22Rv1 (cell line): Measurements from ENCODE around the gene TSPAN9.

ENCODE experiments used
- H3K27ac ChIP-seq: fragments of 450-650 bp; 2 replicates; pipeline ENCODE4 v1.5.1; 2017
- CTCF ChIP-seq: fragments of 450-650 bp; IDR thresholded peaks from 2 replicates; pipeline ENCODE4 v1.5.1; 2017; ENCODE audit warnings: mild to moderate bottlenecking
- ZFX ChIP-seq: fragments of 450-650 bp; IDR thresholded peaks from 2 replicates; pipeline ENCODE4 v1.6.1; 2017; ENCODE audit warnings: antibody characterized with exemption, borderline replicate concordance

Gene TSPAN9

GRCh38 chr12:3103806-3104205, 26.6 kb downstream of the TSPAN9 start:
- no peak overlapping the region for H3K27ac ChIP-seq
- TF ChIP-seq ZFX = no peak
- no peak for TF ChIP-seq CTCF

- no peak for TF ChIP-seq CTCF
- no peak for TF ChIP-seq ZFX
- no peak overlapping the region for H3K27ac ChIP-seq
These were observed 28.7 kb downstream of the TSPAN9 start for GRCh38 chr12:3105690-3106479.

- TF ChIP-seq CTCF (no peak), ZFX (no peak)
- no peak overlapping the region for H3K27ac ChIP-seq
These were observed 29.4 kb downstream of the TSPAN9 start for GRCh38 chr12:3106579-3106978.

GRCh38 chr12:3107071-3107583, 29.9 kb downstream of the TSPAN9 start:
- TF ChIP-seq ZFX (no peak), CTCF (no peak)
- no peak overlapping the region for H3K27ac ChIP-seq

- H3K27ac ChIP-seq = no peak overlapping the region
- TF ChIP-seq ZFX = no peak
- no peak for TF ChIP-seq CTCF
These were observed 30.8 kb downstream of the TSPAN9 start for GRCh38 chr12:3107954-3108353.

GRCh38 chr12:3110578-3110977, 33.4 kb downstream of the TSPAN9 start:
- no peak overlapping the region for H3K27ac ChIP-seq

More at GRCh38 chr12:3110578-3110977, 33.4 kb downstream of the TSPAN9 start:
- TF ChIP-seq ZFX = no peak
- no peak for TF ChIP-seq CTCF
